DOHH2 (cell line): ENCODE data around the gene DOK6.

Experiments used
- H3F3A ChIP-seq: fragments of 200-600 bp; sonication (generic), shearing (Covaris generic); 2 replicates; pipeline ENCODE4 v1.6.0; 2016; ENCODE audit warnings: antibody characterized with exemption, mild to moderate bottlenecking; ENCODE audit not compliant: control insufficient read depth, insufficient read depth
- H3K27ac ChIP-seq: fragments of 200-600 bp; sonication (generic); 2 replicates; pipeline ENCODE4 v1.5.1; 2014; ENCODE audit warnings: low read depth, mild to moderate bottlenecking, low read length, moderate library complexity
- H3K27me3 ChIP-seq: fragments of 200-600 bp; sonication (generic); 2 replicates; pipeline ENCODE4 v1.6.1; 2014; ENCODE audit warnings: mild to moderate bottlenecking, low read length, mixed read lengths; ENCODE audit not compliant: control insufficient read depth
- H3K36me3 ChIP-seq: fragments of 200-600 bp; sonication (generic); 2 replicates; pipeline ENCODE4 v1.6.1; 2014; ENCODE audit warnings: mild to moderate bottlenecking, low read length, moderate library complexity, mixed read lengths; ENCODE audit not compliant: control insufficient read depth
- H3K4me1 ChIP-seq: fragments of 200-600 bp; sonication (generic); 2 replicates; pipeline ENCODE4 v1.6.1; 2014; ENCODE audit warnings: mild to moderate bottlenecking, low read length, mixed read lengths; ENCODE audit not compliant: control insufficient read depth
- H3K4me2 ChIP-seq: fragments of 200-600 bp; sonication (generic); 2 replicates; pipeline ENCODE4 v1.6.0; 2014; ENCODE audit warnings: mild to moderate bottlenecking, low read length, moderate library complexity
- H3K4me3 ChIP-seq: fragments of 200-600 bp; sonication (generic); 2 replicates; pipeline ENCODE4 v1.5.1; 2014; ENCODE audit warnings: mild to moderate bottlenecking, low read length, mixed read lengths
- H3K79me2 ChIP-seq: fragments of 200-600 bp; sonication (generic); 2 replicates; pipeline ENCODE4 v1.6.1; 2014; ENCODE audit warnings: mild to moderate bottlenecking, low read length, mixed read lengths; ENCODE audit not compliant: control insufficient read depth
- H3K9me2 ChIP-seq: fragments of 200-600 bp; sonication (generic); replicated peaks from 2 replicates; pipeline ENCODE4 v1.6.1; 2014; ENCODE audit warnings: mild to moderate bottlenecking, low read length, mixed read lengths; ENCODE audit not compliant: control insufficient read depth
- H3K9me3 ChIP-seq: fragments of 200-600 bp; sonication (generic); 2 replicates; pipeline ENCODE4 v1.6.1; 2014; ENCODE audit warnings: antibody characterized with exemption, low read length, mixed read lengths; ENCODE audit not compliant: control insufficient read depth, insufficient read depth
- H4K20me1 ChIP-seq: fragments of 200-600 bp; sonication (generic); 2 replicates; pipeline ENCODE4 v1.6.0; 2014; ENCODE audit warnings: low read depth, mild to moderate bottlenecking, antibody characterized with exemption, low read length, moderate library complexity; ENCODE audit not compliant: control insufficient read depth, insufficient read depth
- CTCF ChIP-seq: fragments of 200-600 bp; sonication (generic); IDR thresholded peaks from one replicate; pipeline ENCODE4 v1.5.1; 2014; ENCODE audit warnings: antibody characterized with exemption, mild to moderate bottlenecking, low read depth, low read length; ENCODE audit not compliant: poor library complexity, severe bottlenecking
- EZH2phosphoT487 ChIP-seq: fragments of 200-600 bp; sonication (generic); IDR thresholded peaks from 2 replicates; pipeline ENCODE4 v1.6.1; 2017; ENCODE audit warnings: borderline replicate concordance, mild to moderate bottlenecking, antibody characterized with exemption, low read length, moderate library complexity, mixed read lengths

Gene DOK6

GRCh38 chr18:69655816-69656215 is 255.1 kb downstream of the DOK6 start:
- TF ChIP-seq EZH2phosphoT487, result no peak
- TF ChIP-seq CTCF, result no peak
- no peaks in the 10 kb centered on the region for H3K9me3 ChIP-seq

GRCh38 chr18:69658103-69658502 is 257.4 kb downstream of the DOK6 start:
- no peaks in the 10 kb centered on the region for H3F3A ChIP-seq
- H3K36me3 ChIP-seq, result no peaks in the 10 kb centered on the region
- H3K27me3 ChIP-seq, result no peaks in the 10 kb centered on the region
- no peaks in the 10 kb centered on the region for H4K20me1 ChIP-seq
- no peaks in the 10 kb centered on the region for H3K79me2 ChIP-seq
- H3K9me3 ChIP-seq, result no peaks in the 10 kb centered on the region
- no peaks in the 10 kb centered on the region for H3K4me1 ChIP-seq
- TF ChIP-seq CTCF (no peak), EZH2phosphoT487 (no peak)
- no peak overlapping the region for H3K4me3 ChIP-seq
- H3K4me2 ChIP-seq, result no peak overlapping the region
- H3K9me2 ChIP-seq, result no peaks in the 10 kb centered on the region
- no peak overlapping the region for H3K27ac ChIP-seq

More at GRCh38 chr18:69655816-69656215, 255.1 kb downstream of the DOK6 start:
- no peak overlapping the region for H3K4me2 ChIP-seq
- no peaks in the 10 kb centered on the region for H3F3A ChIP-seq
- H3K27ac ChIP-seq, result no peak overlapping the region
- no peaks in the 10 kb centered on the region for H4K20me1 ChIP-seq
- no peaks in the 10 kb centered on the region for H3K79me2 ChIP-seq
- no peaks in the 10 kb centered on the region for H3K27me3 ChIP-seq
- no peaks in the 10 kb centered on the region for H3K9me2 ChIP-seq
- no peaks in the 10 kb centered on the region for H3K4me1 ChIP-seq
- no peaks in the 10 kb centered on the region for H3K36me3 ChIP-seq
- H3K4me3 ChIP-seq, result no peak overlapping the region

- no peaks in the 10 kb centered on the region for H4K20me1 ChIP-seq
- H3K79me2 ChIP-seq, result no peaks in the 10 kb centered on the region
- no peaks in the 10 kb centered on the region for H3K9me3 ChIP-seq
- no peaks in the 10 kb centered on the region for H3K4me1 ChIP-seq
- H3K36me3 ChIP-seq, result no peaks in the 10 kb centered on the region
- no peak overlapping the region for H3K4me2 ChIP-seq
- no peaks in the 10 kb centered on the region for H3K9me2 ChIP-seq
- TF ChIP-seq CTCF, result no peak
- TF ChIP-seq EZH2phosphoT487, result no peak
- H3K4me3 ChIP-seq, result no peak overlapping the region
- no peaks in the 10 kb centered on the region for H3F3A ChIP-seq
- no peaks in the 10 kb centered on the region for H3K27me3 ChIP-seq
- no peak overlapping the region for H3K27ac ChIP-seq
These were observed 258.0 kb downstream of the DOK6 start for GRCh38 chr18:69658685-69659084.
